HCT116 (cell line): ENCODE measurements around the gene USP2.

Experiments
- ELF1 ChIP-seq: IDR thresholded peaks from 2 replicates; pipeline ENCODE4 v1.6.1; 2012; ENCODE audit warnings: low read depth, borderline replicate concordance
- FOSL1 ChIP-seq: IDR thresholded peaks from 2 replicates; pipeline ENCODE4 v1.6.1; 2012; ENCODE audit warnings: low read depth
- MAX ChIP-seq: IDR thresholded peaks from 2 replicates; pipeline ENCODE4 v1.6.1; 2012
- POLR2A ChIP-seq: IDR thresholded peaks from 2 replicates; pipeline ENCODE4 v1.7.0; 2011; ENCODE audit warnings: borderline replicate concordance; ENCODE audit not compliant: insufficient read depth, insufficient read length; ENCODE audit errors: extremely low read depth
- POLR2AphosphoS5 ChIP-seq: IDR thresholded peaks from 2 replicates; pipeline ENCODE4 v1.6.1; 2011; ENCODE audit warnings: mild to moderate bottlenecking, low read depth, low read length, moderate library complexity
- RAD21 ChIP-seq: IDR thresholded peaks from 2 replicates; pipeline ENCODE4 v1.6.1; 2012; ENCODE audit warnings: low read depth, mild to moderate bottlenecking
- SIN3A ChIP-seq: IDR thresholded peaks from 2 replicates; pipeline ENCODE4 v1.6.1; 2012; ENCODE audit warnings: low read depth
- ZFX ChIP-seq: fragments of 450-650 bp; IDR thresholded peaks from 2 replicates; pipeline ENCODE4 v1.6.1; 2017
- ZNF274 ChIP-seq: fragments of 200-500 bp; sonication (Bioruptor generic); IDR thresholded peaks from 2 replicates; pipeline ENCODE4 v1.6.1; 2014; ENCODE audit warnings: mild to moderate bottlenecking, low read depth, low read length, inconsistent platforms
- TF ChIP-seq, protein P1 (sequence below), 3 experiments: fragments of 200-600 bp in 1 of 3; sonication (generic) in 1 of 3; IDR thresholded peaks in 2 of 3; conservative IDR thresholded peaks in 1 of 3; 2 replicates each; pipeline ENCODE4 v1.5.1; 2012 to 2017; ENCODE audit warnings: low read depth in 2 of 3, low read length in 2 of 3, antibody characterized with exemption in 1 of 3, borderline replicate concordance in 1 of 3, control low read depth in 1 of 3, mild to moderate bottlenecking in 1 of 3, mixed read lengths in 1 of 3, mixed run types in 1 of 3, moderate library complexity in 1 of 3; ENCODE audit not compliant: insufficient read depth in 1 of 3
- TF ChIP-seq, protein P2 (sequence below): IDR thresholded peaks from 2 replicates; pipeline ENCODE4 v1.6.1; 2012; ENCODE audit warnings: low read depth

- TF ChIP-seq SIN3A: no peak
- TF ChIP-seq RAD21: no peak
- TF ChIP-seq POLR2A: no peak
- TF ChIP-seq, protein P1, sequence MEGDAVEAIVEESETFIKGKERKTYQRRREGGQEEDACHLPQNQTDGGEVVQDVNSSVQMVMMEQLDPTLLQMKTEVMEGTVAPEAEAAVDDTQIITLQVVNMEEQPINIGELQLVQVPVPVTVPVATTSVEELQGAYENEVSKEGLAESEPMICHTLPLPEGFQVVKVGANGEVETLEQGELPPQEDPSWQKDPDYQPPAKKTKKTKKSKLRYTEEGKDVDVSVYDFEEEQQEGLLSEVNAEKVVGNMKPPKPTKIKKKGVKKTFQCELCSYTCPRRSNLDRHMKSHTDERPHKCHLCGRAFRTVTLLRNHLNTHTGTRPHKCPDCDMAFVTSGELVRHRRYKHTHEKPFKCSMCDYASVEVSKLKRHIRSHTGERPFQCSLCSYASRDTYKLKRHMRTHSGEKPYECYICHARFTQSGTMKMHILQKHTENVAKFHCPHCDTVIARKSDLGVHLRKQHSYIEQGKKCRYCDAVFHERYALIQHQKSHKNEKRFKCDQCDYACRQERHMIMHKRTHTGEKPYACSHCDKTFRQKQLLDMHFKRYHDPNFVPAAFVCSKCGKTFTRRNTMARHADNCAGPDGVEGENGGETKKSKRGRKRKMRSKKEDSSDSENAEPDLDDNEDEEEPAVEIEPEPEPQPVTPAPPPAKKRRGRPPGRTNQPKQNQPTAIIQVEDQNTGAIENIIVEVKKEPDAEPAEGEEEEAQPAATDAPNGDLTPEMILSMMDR (IDR thresholded peaks at IDR 0.05 in 2 of 3, conservative IDR thresholded peaks at IDR 0.05 in 1 of 3; ENCODE audit: borderline replicate concordance in 1 of 3, insufficient read depth in 1 of 3, low read depth in 2 of 3, low read length in 2 of 3): no peak
- TF ChIP-seq FOSL1: no peak
- no peak for TF ChIP-seq ZNF274
- TF ChIP-seq ELF1: no peak
- no peak for TF ChIP-seq MAX
- no peak for TF ChIP-seq POLR2AphosphoS5
- TF ChIP-seq ZFX: no peak
- TF ChIP-seq, protein P2, sequence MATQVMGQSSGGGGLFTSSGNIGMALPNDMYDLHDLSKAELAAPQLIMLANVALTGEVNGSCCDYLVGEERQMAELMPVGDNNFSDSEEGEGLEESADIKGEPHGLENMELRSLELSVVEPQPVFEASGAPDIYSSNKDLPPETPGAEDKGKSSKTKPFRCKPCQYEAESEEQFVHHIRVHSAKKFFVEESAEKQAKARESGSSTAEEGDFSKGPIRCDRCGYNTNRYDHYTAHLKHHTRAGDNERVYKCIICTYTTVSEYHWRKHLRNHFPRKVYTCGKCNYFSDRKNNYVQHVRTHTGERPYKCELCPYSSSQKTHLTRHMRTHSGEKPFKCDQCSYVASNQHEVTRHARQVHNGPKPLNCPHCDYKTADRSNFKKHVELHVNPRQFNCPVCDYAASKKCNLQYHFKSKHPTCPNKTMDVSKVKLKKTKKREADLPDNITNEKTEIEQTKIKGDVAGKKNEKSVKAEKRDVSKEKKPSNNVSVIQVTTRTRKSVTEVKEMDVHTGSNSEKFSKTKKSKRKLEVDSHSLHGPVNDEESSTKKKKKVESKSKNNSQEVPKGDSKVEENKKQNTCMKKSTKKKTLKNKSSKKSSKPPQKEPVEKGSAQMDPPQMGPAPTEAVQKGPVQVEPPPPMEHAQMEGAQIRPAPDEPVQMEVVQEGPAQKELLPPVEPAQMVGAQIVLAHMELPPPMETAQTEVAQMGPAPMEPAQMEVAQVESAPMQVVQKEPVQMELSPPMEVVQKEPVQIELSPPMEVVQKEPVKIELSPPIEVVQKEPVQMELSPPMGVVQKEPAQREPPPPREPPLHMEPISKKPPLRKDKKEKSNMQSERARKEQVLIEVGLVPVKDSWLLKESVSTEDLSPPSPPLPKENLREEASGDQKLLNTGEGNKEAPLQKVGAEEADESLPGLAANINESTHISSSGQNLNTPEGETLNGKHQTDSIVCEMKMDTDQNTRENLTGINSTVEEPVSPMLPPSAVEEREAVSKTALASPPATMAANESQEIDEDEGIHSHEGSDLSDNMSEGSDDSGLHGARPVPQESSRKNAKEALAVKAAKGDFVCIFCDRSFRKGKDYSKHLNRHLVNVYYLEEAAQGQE: no peak
These were observed 42.2 kb upstream of the USP2 start for GRCh38 chr11:119423509-119424254.
